AG10803 (cell line): Measurements from ENCODE around the gene FNBP1.
"Not testable (repeated sequence)": the region's sequence is repeated elsewhere in the genome, so short reads cannot be mapped to it uniquely, and the experiment has no call there.

ENCODE experiments used
- DNase-seq: peaks from one replicate; pipeline ENCODE4 v3.0.0; 2010; ENCODE audit warnings: low read depth
- H3K4me3 ChIP-seq: 2 replicates; pipeline ENCODE4 v1.5.1; 2011; ENCODE audit warnings: mild to moderate bottlenecking, low read length, control low read depth
- TF ChIP-seq, protein P1 (sequence below): conservative IDR thresholded peaks from 2 replicates; pipeline ENCODE4 v1.5.1; 2011; ENCODE audit warnings: mild to moderate bottlenecking, low read length, control low read depth, inconsistent platforms

The FNBP1 gene

DNA sequence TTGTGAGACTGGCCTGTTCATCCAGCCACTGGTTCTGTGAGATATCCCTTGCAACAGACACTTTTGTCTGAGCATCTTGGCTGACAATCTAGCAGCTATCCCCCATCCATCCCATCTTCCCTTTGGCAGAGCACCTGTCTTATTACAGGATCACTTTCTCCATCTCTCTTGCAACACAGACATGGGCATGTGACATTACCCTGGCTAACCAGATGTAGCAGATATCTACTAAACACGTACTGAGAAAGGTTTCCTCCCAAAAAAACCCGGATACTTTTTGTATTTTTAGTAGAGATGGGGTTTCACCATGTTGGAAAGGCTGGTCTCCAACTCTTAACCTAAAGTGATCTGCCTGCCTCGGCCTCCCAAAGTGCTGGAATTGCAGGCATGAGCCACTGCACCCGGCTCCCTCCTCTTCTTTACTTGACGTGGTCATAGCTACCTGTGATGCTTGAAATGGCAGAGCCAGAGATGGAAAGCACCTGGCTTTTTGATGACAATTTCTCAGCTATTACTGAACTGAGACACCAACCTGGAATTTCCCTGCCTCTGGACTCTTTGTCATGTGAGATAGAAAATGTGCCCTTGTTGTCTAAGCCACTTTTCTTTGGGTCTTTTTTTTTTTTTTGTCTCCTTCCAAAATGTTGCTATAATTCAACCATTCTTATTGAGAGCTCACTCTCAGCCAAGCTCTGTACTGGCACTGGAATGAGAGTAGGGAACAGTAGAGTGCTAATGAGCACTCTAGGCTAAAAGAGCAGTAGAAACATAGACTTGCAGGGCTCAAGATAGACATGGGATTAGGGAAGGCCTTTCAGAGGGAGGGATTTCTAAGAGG is 32.6 kb downstream of the FNBP1 start:
- DNase-seq, result no peak

DNA sequence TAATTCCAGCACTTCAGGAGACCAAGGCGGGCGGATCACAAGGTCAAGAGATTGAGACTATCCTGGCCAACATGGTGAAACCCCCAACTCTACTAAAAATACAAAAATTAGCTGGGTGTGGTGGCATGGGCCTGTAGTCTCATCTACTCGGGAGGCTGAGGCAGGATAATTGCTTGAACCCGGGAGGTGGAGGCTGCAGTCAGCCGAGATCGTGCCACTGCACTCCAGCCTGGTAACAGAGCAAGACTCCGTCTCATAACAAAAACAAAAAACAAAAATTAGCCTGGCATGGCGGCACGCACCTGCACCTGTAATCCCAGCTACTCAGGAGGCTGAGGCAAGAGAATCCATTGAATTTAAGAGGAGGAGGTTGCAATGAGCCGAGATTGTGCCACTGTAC is 33.4 kb downstream of the FNBP1 start:
- not testable (repeated sequence) for DNase-seq, H3K4me3 ChIP-seq

More for the DNA sequence above, 32.6 kb downstream of the FNBP1 start:
- H3K4me3 ChIP-seq, result no peak overlapping the region
- TF ChIP-seq, protein P1, sequence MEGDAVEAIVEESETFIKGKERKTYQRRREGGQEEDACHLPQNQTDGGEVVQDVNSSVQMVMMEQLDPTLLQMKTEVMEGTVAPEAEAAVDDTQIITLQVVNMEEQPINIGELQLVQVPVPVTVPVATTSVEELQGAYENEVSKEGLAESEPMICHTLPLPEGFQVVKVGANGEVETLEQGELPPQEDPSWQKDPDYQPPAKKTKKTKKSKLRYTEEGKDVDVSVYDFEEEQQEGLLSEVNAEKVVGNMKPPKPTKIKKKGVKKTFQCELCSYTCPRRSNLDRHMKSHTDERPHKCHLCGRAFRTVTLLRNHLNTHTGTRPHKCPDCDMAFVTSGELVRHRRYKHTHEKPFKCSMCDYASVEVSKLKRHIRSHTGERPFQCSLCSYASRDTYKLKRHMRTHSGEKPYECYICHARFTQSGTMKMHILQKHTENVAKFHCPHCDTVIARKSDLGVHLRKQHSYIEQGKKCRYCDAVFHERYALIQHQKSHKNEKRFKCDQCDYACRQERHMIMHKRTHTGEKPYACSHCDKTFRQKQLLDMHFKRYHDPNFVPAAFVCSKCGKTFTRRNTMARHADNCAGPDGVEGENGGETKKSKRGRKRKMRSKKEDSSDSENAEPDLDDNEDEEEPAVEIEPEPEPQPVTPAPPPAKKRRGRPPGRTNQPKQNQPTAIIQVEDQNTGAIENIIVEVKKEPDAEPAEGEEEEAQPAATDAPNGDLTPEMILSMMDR, result no peak

DNA sequence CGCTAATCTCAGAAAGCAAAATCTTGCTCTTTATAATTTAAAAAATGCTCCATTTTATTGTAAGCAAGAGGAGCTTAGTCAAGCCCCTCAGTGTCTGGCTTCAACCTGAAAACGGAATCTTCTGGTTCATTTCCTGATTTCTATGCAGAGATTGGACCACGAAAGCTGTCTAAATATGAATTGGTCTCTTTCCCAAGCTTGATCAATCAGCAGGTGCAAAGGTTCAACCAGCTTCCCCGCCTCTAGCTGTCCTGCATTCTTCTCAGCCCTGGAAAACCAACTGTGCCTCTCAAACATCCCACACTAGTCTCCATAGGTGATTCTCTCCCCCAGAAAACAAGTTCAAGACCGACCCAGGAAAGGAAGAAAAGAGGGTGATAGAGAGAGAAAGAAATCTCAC is 34.5 kb downstream of the FNBP1 start:
- TF ChIP-seq, protein P1, result no peak
- no peak for DNase-seq
- H3K4me3 ChIP-seq, result no peak overlapping the region

DNA sequence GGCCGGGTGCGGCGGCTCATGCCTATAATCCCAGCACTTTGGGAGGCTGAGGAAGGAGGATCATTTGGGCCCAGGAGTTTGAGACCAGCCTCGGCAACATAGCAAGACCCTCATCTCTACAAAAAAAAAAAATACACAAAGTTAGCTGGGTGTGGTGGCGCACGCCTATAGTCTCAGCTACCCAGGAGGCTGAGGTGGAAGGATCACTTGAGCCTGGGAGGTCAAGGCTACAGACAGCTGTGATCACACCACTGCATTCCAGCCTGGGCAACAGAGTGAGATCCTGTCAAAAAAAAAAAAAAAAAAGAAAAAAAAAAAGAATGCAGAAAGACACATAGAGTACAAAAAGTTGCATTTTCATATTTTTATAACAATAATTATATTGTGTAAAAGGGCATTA is 36.0 kb downstream of the FNBP1 start:
- DNase-seq, H3K4me3 ChIP-seq: not testable (repeated sequence)

DNA sequence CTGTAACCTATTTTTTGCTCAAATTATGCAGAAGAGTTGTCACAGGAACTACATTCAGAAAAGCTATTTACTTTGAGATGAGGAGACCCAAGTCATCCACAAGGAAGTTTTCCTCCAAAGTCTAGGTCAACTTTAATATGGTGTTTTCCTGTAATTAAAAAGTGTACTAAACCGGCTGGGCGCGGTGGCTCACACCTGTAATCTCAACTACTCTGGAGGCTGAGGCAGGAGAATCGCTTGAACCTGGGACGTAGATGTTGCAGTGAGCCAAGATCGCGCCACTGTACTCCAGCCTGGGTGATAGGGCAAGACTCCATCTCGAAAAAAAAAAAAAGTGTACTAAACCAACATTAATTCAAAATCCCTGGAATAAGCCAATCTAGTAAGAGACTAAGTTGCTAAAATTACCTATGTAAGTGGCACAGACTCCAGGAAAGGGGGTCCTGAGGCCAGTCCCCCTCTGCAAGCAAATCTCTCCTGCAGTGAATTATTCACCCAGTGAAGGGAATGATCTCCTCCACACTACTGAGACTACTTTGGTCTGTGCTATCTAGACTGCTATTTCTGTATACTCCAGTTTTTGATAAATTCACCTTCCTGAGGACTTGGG is 38.9 kb downstream of the FNBP1 start:
- TF ChIP-seq, protein P1, result no peak
- no peak overlapping the region for H3K4me3 ChIP-seq
- DNase-seq, result no peak

DNA sequence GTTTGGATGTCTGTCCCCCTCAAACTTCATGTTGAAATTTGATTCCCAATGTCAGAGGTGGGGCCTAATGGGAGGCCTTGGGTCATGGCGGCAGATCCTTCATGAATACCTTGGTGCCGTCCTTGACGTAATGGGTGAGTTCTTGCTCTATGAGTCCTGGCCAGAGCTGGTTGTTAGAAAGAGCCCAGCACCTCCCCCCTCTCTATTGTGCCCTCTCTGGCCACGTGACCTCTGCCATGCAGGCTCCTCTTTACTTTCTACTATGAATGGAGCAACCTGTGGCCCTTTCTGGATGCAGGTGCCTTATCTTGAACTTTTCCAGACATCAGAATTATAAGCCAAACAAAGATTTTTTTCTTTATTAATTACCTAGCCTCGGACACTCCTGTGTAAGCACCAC is 40.7 kb downstream of the FNBP1 start:
- no peak overlapping the region for H3K4me3 ChIP-seq
- TF ChIP-seq, protein P1, result no peak
- no peak for DNase-seq

DNA sequence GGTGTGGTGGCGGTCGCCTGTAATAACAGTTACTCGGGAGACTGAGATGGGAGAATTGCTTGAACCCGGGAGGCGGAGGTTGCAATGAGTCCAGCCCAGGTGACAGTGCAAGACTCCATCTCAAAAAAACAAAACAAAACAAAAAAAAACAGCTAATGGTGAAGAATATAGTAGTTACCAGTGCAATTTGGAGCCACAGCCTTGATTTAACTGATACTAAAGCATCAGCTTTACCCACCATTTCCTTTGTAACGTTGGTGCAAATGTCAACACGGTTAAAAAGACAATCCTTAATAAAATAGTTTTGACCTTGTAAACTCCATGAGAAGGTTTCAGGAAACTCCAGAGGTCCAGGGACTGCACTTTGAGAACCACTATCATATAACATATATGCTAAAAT is 41.8 kb downstream of the FNBP1 start:
- no peak for DNase-seq
- TF ChIP-seq, protein P1, result no peak
- H3K4me3 ChIP-seq, result no peak overlapping the region

DNA sequence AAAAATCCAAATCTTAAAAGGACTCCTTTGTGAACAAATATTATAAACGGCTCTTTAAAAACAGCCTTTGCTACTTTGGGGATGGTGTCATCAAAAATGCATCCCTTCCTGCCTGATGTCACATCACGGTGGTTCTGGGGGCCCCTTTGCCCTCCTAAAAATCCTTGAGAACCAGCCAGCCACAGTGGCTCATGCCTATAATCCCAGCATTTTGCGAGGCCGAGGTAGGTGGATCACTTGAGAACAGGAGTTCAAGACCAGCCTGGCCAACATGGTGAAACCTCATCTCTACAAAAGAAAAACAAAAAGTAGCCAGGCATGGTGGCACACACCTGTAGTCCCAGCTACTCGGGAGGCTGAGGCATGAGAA is 43.9 kb downstream of the FNBP1 start:
- TF ChIP-seq, protein P1, result no peak
- no peak for DNase-seq
- H3K4me3 ChIP-seq, result no peak overlapping the region
